Activated B cell treated with CpG ODN at 0.5 μM for 24 hours (primary cell): ENCODE results near the gene IL34. TPM values are rescaled to one million over a fixed set of nuclear protein-coding genes. Genes with fewer than 3 reads are reported as not detected.
"Not testable (repeated sequence)": the region's sequence is repeated elsewhere in the genome, so short reads cannot be mapped to it uniquely, and the experiment has no call there.

Experiments used
- ATAC-seq: fragments of 200-7000 bp; cut with Tn5 transposase; one replicate; pipeline ENCODE4 v1.10.0; 2021; ENCODE audit warnings: low read depth, mild to moderate bottlenecking, moderate library complexity
- CTCF ChIA-PET: fragments of 350-600 bp; sonication (Branson Sonifier 250); formaldehyde crosslinking; loops from one replicate; lab custom pipeline; 2021; ENCODE audit warnings: antibody characterized with exemption; lab: Charles Lee
- POLR2A ChIA-PET: fragments of 350-600 bp; sonication (Branson Sonifier 250); formaldehyde crosslinking; loops from one replicate; lab custom pipeline; 2021; ENCODE audit warnings: antibody characterized with exemption; lab: Charles Lee
- DNase-seq: peaks from one replicate; pipeline ENCODE4 v3.0.0; 2022
- H3K27ac Mint-ChIP-seq: one replicate; pipeline ENCODE4 v1.8.0; 2020; ENCODE audit warnings: mixed read lengths
- H3K27me3 Mint-ChIP-seq: one replicate; pipeline ENCODE4 v1.8.0; 2021; ENCODE audit warnings: mixed read lengths
- H3K36me3 Mint-ChIP-seq: one replicate; pipeline ENCODE4 v1.8.0; 2021; ENCODE audit warnings: low read depth, mixed read lengths
- H3K4me1 Mint-ChIP-seq: one replicate; pipeline ENCODE4 v1.8.0; 2021; ENCODE audit warnings: mixed read lengths
- H3K4me3 Mint-ChIP-seq: one replicate; pipeline ENCODE4 v1.8.0; 2020; ENCODE audit warnings: mild to moderate bottlenecking, mixed read lengths
- H3K9me3 Mint-ChIP-seq: one replicate; pipeline ENCODE4 v1.8.0; 2020; ENCODE audit warnings: mixed read lengths
- intact Hi-C: fragments of 100-400 bp; cut with micrococcal nuclease; formaldehyde crosslinking; loops from one replicate; pipeline ENCODE4 v1.15.1; 2024
- total RNA-seq: library from RNA; stranded (reverse); gene quantifications from 2 replicates; pipeline ENCODE4 v1.2.3, GENCODE V29; 2022
- TF ChIP-seq, protein P1 (sequence below): fragments of 200-600 bp; IDR thresholded peaks from one replicate; pipeline ENCODE4 v1.8.0; 2022; ENCODE audit warnings: antibody characterized with exemption, mild to moderate bottlenecking

The IL34 gene
- total RNA-seq, 1 donor from 2014 or later: 0.71 TPM

DNA sequence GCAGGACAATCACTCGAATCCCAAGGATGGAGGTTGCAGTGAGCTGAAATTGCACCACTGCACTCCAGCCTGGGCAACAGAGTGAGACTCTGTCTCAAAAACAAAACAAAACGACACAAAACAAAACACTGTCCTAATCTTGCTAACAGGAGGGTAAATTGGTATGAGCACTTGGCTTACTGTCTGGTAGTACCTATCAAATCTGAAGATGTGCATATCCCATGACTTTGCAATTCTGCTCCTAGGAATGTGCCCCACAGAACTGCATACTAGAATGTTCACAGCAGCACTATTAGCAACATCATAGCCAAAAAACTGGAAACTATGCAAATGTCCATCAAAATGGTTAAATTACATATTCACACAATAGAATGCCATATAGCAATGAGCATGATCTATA, 23.8 kb downstream of the IL34 start:
- no peak overlapping the region for H3K4me3 Mint-ChIP-seq
- intact Hi-C loops: no loop called here
- ATAC-seq: no peak
- ChIA-PET POLR2A (no interaction called here), CTCF (no interaction called here)
- peaks cover 11% of the 10 kb centered on the region for H3K36me3 Mint-ChIP-seq
- no peaks in the 10 kb centered on the region for H3K9me3 Mint-ChIP-seq
- H3K4me1 Mint-ChIP-seq: no peaks in the 10 kb centered on the region
- H3K27me3 Mint-ChIP-seq: no peaks in the 10 kb centered on the region
- TF ChIP-seq, protein P1, sequence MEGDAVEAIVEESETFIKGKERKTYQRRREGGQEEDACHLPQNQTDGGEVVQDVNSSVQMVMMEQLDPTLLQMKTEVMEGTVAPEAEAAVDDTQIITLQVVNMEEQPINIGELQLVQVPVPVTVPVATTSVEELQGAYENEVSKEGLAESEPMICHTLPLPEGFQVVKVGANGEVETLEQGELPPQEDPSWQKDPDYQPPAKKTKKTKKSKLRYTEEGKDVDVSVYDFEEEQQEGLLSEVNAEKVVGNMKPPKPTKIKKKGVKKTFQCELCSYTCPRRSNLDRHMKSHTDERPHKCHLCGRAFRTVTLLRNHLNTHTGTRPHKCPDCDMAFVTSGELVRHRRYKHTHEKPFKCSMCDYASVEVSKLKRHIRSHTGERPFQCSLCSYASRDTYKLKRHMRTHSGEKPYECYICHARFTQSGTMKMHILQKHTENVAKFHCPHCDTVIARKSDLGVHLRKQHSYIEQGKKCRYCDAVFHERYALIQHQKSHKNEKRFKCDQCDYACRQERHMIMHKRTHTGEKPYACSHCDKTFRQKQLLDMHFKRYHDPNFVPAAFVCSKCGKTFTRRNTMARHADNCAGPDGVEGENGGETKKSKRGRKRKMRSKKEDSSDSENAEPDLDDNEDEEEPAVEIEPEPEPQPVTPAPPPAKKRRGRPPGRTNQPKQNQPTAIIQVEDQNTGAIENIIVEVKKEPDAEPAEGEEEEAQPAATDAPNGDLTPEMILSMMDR: no peak
- no peak overlapping the region for H3K27ac Mint-ChIP-seq
- no peak for DNase-seq

- H3K36me3 Mint-ChIP-seq, H3K4me1 Mint-ChIP-seq, intact Hi-C loops, CTCF ChIA-PET, H3K27ac Mint-ChIP-seq, POLR2A ChIA-PET, H3K4me3 Mint-ChIP-seq, H3K9me3 Mint-ChIP-seq, DNase-seq, H3K27me3 Mint-ChIP-seq, ATAC-seq: not testable (repeated sequence)
These were observed 24.6 kb downstream of the IL34 start for GRCh38 chr16:70670938-70671337.

- Mint-ChIP-seq H3K9me3 (no peaks in the 10 kb centered on the region), H3K27ac (no peak overlapping the region), H3K27me3 (no peaks in the 10 kb centered on the region), H3K4me1 (no peaks in the 10 kb centered on the region), H3K36me3 (no peaks in the 10 kb centered on the region), H3K4me3 (no peak overlapping the region)
- POLR2A ChIA-PET: no interaction called here
- DNase-seq: no peak
- TF ChIP-seq, protein P1: no peak
- no peak for ATAC-seq
- CTCF ChIA-PET: no interaction called here
- intact Hi-C loops: no loop called here
These were observed 28.1 kb downstream of the IL34 start for GRCh38 chr16:70674221-70675014.

DNA sequence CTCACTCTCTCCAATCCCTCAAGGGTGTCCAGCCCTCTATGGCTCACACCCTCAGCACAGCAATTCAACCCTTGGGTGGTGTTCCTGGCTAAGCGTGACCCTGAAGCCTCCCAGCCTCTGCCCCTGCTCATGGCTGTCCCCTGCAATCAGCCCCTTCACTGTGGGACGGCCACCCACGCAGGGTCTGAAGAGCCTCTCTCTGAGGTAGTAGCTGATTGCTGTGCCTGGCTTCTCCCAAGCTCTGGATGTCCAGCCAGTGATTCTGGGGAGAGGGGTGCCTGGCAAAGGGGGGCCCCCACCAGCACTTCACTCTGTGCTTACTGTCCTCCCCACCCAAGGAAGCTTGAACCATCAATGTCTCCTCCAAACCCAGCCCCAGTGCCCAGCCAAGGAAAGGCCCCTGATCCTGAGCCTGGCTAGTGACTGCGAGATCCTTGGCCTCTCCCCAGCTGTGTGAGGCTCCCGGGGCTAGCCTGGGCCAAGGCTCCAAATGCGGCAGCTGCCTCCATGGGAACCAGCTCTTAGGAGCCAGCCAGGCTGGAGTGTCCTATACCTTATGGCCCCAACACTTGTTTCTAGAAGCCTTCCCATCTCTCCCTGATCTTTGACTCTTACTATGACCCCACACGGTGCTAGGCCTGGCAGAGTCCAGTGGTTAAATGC, 29.6 kb downstream of the IL34 start:
- Mint-ChIP-seq H3K36me3 (no peaks in the 10 kb centered on the region), H3K9me3 (no peaks in the 10 kb centered on the region), H3K4me1 (no peaks in the 10 kb centered on the region), H3K4me3 (no peak overlapping the region), H3K27ac (no peak overlapping the region), H3K27me3 (no peaks in the 10 kb centered on the region)
- CTCF ChIA-PET: no interaction called here
- intact Hi-C loops: no loop called here
- POLR2A ChIA-PET: no interaction called here
- no peak for DNase-seq
- ATAC-seq: no peak
- TF ChIP-seq, protein P1: no peak

- DNase-seq (no peak), ATAC-seq (no peak)
- H3K27ac Mint-ChIP-seq: no peak overlapping the region
- no peak overlapping the region for H3K4me3 Mint-ChIP-seq
- TF ChIP-seq, protein P1: no peak
- H3K27me3 Mint-ChIP-seq: no peaks in the 10 kb centered on the region
- no peaks in the 10 kb centered on the region for H3K9me3 Mint-ChIP-seq
- ChIA-PET CTCF (no interaction called here), POLR2A (no interaction called here)
- intact Hi-C loops: no loop called here
- H3K4me1 Mint-ChIP-seq: no peaks in the 10 kb centered on the region
- no peaks in the 10 kb centered on the region for H3K36me3 Mint-ChIP-seq
These were observed 30.5 kb downstream of the IL34 start for GRCh38 chr16:70676675-70677498.
